Thymus (tissue), 2 donors: ENCODE data around the gene FXYD5. TPM values are rescaled to one million over a fixed set of nuclear protein-coding genes. Genes with fewer than 3 reads are reported as not detected.

ENCODE experiments used
- polyA plus RNA-seq: library from polyadenylated mRNA; stranded (reverse); fragments of 200-250 nt; gene quantifications from one replicate; pipeline ENCODE4 v1.2.3, GENCODE V29; 2013
- total RNA-seq: library from RNA; stranded (reverse); fragments of 120-200 nt; gene quantifications from one replicate; pipeline ENCODE4 v1.2.4, GENCODE V29; 2013
- donor health status: healthy.

Gene FXYD5
- total and polyA plus RNA-seq, 2 donors, result 42.6 to 136 TPM

Other genes starting within 250 kb of the FXYD5 start
- 2.5 TPM for gene ZNF30, start 227.8 kb upstream of the FXYD5 start, total RNA-seq
- gene ZNF30, start 227.8 kb upstream of the FXYD5 start, polyA plus RNA-seq, result 3.9 TPM
- 5.4 TPM for gene ZNF792, start 190.5 kb upstream of the FXYD5 start, total RNA-seq
- gene ZNF792, start 190.5 kb upstream of the FXYD5 start, polyA plus RNA-seq, result 2.6 TPM
- gene GRAMD1A, start 154.4 kb upstream of the FXYD5 start, total RNA-seq, result 18.7 TPM
- 51.9 TPM for gene GRAMD1A, start 154.4 kb upstream of the FXYD5 start, polyA plus RNA-seq
- gene SCN1B, start 124.3 kb upstream of the FXYD5 start, total RNA-seq, result 0.28 TPM
- gene SCN1B, start 124.3 kb upstream of the FXYD5 start, polyA plus RNA-seq, result 3.4 TPM
- 0.66 TPM for gene HPN, start 113.0 kb upstream of the FXYD5 start, total RNA-seq
- gene HPN, start 113.0 kb upstream of the FXYD5 start, polyA plus RNA-seq, result 0.82 TPM
- gene FXYD3, start 38.9 kb upstream of the FXYD5 start, total RNA-seq, result 22.8 TPM
- gene FXYD3, start 38.9 kb upstream of the FXYD5 start, polyA plus RNA-seq, result 175 TPM
- gene LGI4, start 19.7 kb upstream of the FXYD5 start, total RNA-seq, result 0.52 TPM
- gene LGI4, start 19.7 kb upstream of the FXYD5 start, polyA plus RNA-seq, result 9.8 TPM
- 3.2 TPM for gene FXYD1, start 15.9 kb upstream of the FXYD5 start, total RNA-seq
- gene FXYD1, start 15.9 kb upstream of the FXYD5 start, polyA plus RNA-seq, result 17.1 TPM
- not detected for gene FXYD7, start 11.5 kb upstream of the FXYD5 start, total RNA-seq
- 1.9 TPM for gene FXYD7, start 11.5 kb upstream of the FXYD5 start, polyA plus RNA-seq
- gene FAM187B, start 74.0 kb downstream of the FXYD5 start, total RNA-seq, result not detected
- gene FAM187B, start 74.0 kb downstream of the FXYD5 start, polyA plus RNA-seq, result 0.09 TPM
- 5.7 TPM for gene LSR, start 94.3 kb downstream of the FXYD5 start, total RNA-seq
- 20.1 TPM for gene LSR, start 94.3 kb downstream of the FXYD5 start, polyA plus RNA-seq
- 58.8 TPM for gene USF2, start 114.2 kb downstream of the FXYD5 start, total RNA-seq
- gene USF2, start 114.2 kb downstream of the FXYD5 start, polyA plus RNA-seq, result 151 TPM
- 0.24 TPM for gene HAMP, start 127.8 kb downstream of the FXYD5 start, total RNA-seq
- gene HAMP, start 127.8 kb downstream of the FXYD5 start, polyA plus RNA-seq, result 6.8 TPM
- gene MAG, start 137.4 kb downstream of the FXYD5 start, total RNA-seq, result 0.09 TPM
- 0.41 TPM for gene MAG, start 137.4 kb downstream of the FXYD5 start, polyA plus RNA-seq
- gene CD22, start 174.5 kb downstream of the FXYD5 start, total RNA-seq, result 1.7 TPM
- 12.3 TPM for gene CD22, start 174.5 kb downstream of the FXYD5 start, polyA plus RNA-seq
- gene FFAR1, start 193.2 kb downstream of the FXYD5 start, total RNA-seq, result 0.05 TPM
- 0.05 TPM for gene FFAR1, start 193.2 kb downstream of the FXYD5 start, polyA plus RNA-seq
- 0.33 TPM for gene FFAR3, start 203.7 kb downstream of the FXYD5 start, total RNA-seq
- gene FFAR3, start 203.7 kb downstream of the FXYD5 start, polyA plus RNA-seq, result 0.41 TPM
- 0.05 TPM for gene GPR42, start 216.3 kb downstream of the FXYD5 start, total RNA-seq
- 0.25 TPM for gene GPR42, start 216.3 kb downstream of the FXYD5 start, polyA plus RNA-seq